Measurements from ENCODE around the gene CGB7. TPM values are rescaled to one million over a fixed set of nuclear protein-coding genes. Genes with fewer than 3 reads are reported as not detected.
"Not testable (repeated sequence)": the region's sequence is repeated elsewhere in the genome, so short reads cannot be mapped to it uniquely, and the experiment has no call there.

Gene CGB7
- total RNA-seq, 1 donor from 2014 or later: 23.1 TPM

- Mint-ChIP-seq H3K9me3 (no peaks in the 10 kb centered on the region), H3K4me3 (no peak overlapping the region), H3K27me3 (ENCODE audit: low read depth) (peaks cover 2% of the 10 kb centered on the region), H3K36me3 (no peaks in the 10 kb centered on the region), H3K27ac (no peak overlapping the region), H3K4me1 (no peaks in the 10 kb centered on the region)
- TF ChIP-seq CTCF (IDR thresholded peaks at IDR 0.05; ENCODE audit: unreplicated experiment): no peak
- no peak for DNase-seq (ENCODE audit: low spot score in 2 of 2, unreplicated experiment in 2 of 2)
Observed at GRCh38 chr19:49042177-49042576, 15.4 kb downstream of the CGB7 start.

- not testable (repeated sequence) for H3K4me1 Mint-ChIP-seq; H3K36me3 Mint-ChIP-seq; DNase-seq (ENCODE audit: low spot score in 2 of 2, unreplicated experiment in 2 of 2); H3K9me3 Mint-ChIP-seq; H3K4me3 Mint-ChIP-seq; H3K27ac Mint-ChIP-seq; H3K27me3 Mint-ChIP-seq (ENCODE audit: low read depth)
Observed at GRCh38 chr19:49039736-49040135, 17.8 kb downstream of the CGB7 start.

- DNase-seq (ENCODE audit: low spot score in 2 of 2, unreplicated experiment in 2 of 2); H3K27me3 Mint-ChIP-seq (ENCODE audit: low read depth); H3K4me1 Mint-ChIP-seq; H3K9me3 Mint-ChIP-seq; H3K36me3 Mint-ChIP-seq; H3K4me3 Mint-ChIP-seq; H3K27ac Mint-ChIP-seq: not testable (repeated sequence)
Observed at GRCh38 chr19:49038557-49039276, 18.8 kb downstream of the CGB7 start.

GRCh38 chr19:49038111-49038510 is 19.4 kb downstream of the CGB7 start:
- H3K4me3 Mint-ChIP-seq; H3K4me1 Mint-ChIP-seq; H3K9me3 Mint-ChIP-seq; H3K27me3 Mint-ChIP-seq (ENCODE audit: low read depth); DNase-seq (ENCODE audit: low spot score in 2 of 2, unreplicated experiment in 2 of 2); H3K36me3 Mint-ChIP-seq; H3K27ac Mint-ChIP-seq: not testable (repeated sequence)

- H3K4me1 Mint-ChIP-seq; H3K9me3 Mint-ChIP-seq; H3K27ac Mint-ChIP-seq; H3K36me3 Mint-ChIP-seq; H3K27me3 Mint-ChIP-seq (ENCODE audit: low read depth); DNase-seq (ENCODE audit: low spot score in 2 of 2, unreplicated experiment in 2 of 2); H3K4me3 Mint-ChIP-seq: not testable (repeated sequence)
- peak; percentile 54 for TF ChIP-seq CTCF (IDR thresholded peaks at IDR 0.05; ENCODE audit: unreplicated experiment)
Observed at GRCh38 chr19:49036815-49037214, 20.7 kb downstream of the CGB7 start, which contains the start of gene CGB1. Gene CGB1, minus strand, starts transcription at chr19:49036895. Its CDS starts 184 bp downstream, at chr19:49036711.

GRCh38 chr19:49031642-49032301 is 25.8 kb downstream of the CGB7 start, which contains the start of gene CGB2:
Gene CGB2, plus strand, starts transcription at chr19:49031890. Its CDS starts 206 bp downstream, at chr19:49032096.
- H3K36me3 Mint-ChIP-seq; H3K9me3 Mint-ChIP-seq; H3K27ac Mint-ChIP-seq; H3K4me3 Mint-ChIP-seq; H3K4me1 Mint-ChIP-seq; DNase-seq (ENCODE audit: low spot score in 2 of 2, unreplicated experiment in 2 of 2): not testable (repeated sequence)
- H3K27me3 Mint-ChIP-seq (ENCODE audit: low read depth): peaks cover 18% of the 10 kb centered on the region
- peak; percentile 36 for TF ChIP-seq CTCF (IDR thresholded peaks at IDR 0.05; ENCODE audit: unreplicated experiment)

- H3K27me3 Mint-ChIP-seq (ENCODE audit: low read depth): peaks cover 17% of the 10 kb centered on the region
- not testable (repeated sequence) for H3K27ac Mint-ChIP-seq; H3K36me3 Mint-ChIP-seq; H3K4me3 Mint-ChIP-seq; H3K9me3 Mint-ChIP-seq; DNase-seq (ENCODE audit: low spot score in 2 of 2, unreplicated experiment in 2 of 2); H3K4me1 Mint-ChIP-seq
Observed at GRCh38 chr19:49030323-49030722, 27.2 kb downstream of the CGB7 start.

- H3K27me3 Mint-ChIP-seq (ENCODE audit: low read depth): peaks cover 16% of the 10 kb centered on the region
- H3K27ac Mint-ChIP-seq; H3K4me1 Mint-ChIP-seq; H3K4me3 Mint-ChIP-seq; H3K9me3 Mint-ChIP-seq; DNase-seq (ENCODE audit: low spot score in 2 of 2, unreplicated experiment in 2 of 2); H3K36me3 Mint-ChIP-seq: not testable (repeated sequence)
Observed at GRCh38 chr19:49029749-49030148, 27.8 kb downstream of the CGB7 start.

- not testable (repeated sequence) for DNase-seq (ENCODE audit: low spot score in 2 of 2, unreplicated experiment in 2 of 2); H3K27ac Mint-ChIP-seq; H3K9me3 Mint-ChIP-seq; H3K36me3 Mint-ChIP-seq; H3K4me1 Mint-ChIP-seq; H3K4me3 Mint-ChIP-seq
- peaks cover 13% of the 10 kb centered on the region for H3K27me3 Mint-ChIP-seq (ENCODE audit: low read depth)
Observed at GRCh38 chr19:49028686-49029085, 28.9 kb downstream of the CGB7 start.

- H3K9me3 Mint-ChIP-seq; DNase-seq (ENCODE audit: low spot score in 2 of 2, unreplicated experiment in 2 of 2); H3K36me3 Mint-ChIP-seq; H3K27ac Mint-ChIP-seq; H3K4me3 Mint-ChIP-seq; H3K4me1 Mint-ChIP-seq: not testable (repeated sequence)
- H3K27me3 Mint-ChIP-seq (ENCODE audit: low read depth): peaks cover 18% of the 10 kb centered on the region
Observed at GRCh38 chr19:49025599-49025998, 31.9 kb downstream of the CGB7 start.

GRCh38 chr19:49025088-49025487 is 32.5 kb downstream of the CGB7 start:
- H3K36me3 Mint-ChIP-seq; H3K4me3 Mint-ChIP-seq; H3K4me1 Mint-ChIP-seq; H3K9me3 Mint-ChIP-seq; DNase-seq (ENCODE audit: low spot score in 2 of 2, unreplicated experiment in 2 of 2); H3K27ac Mint-ChIP-seq: not testable (repeated sequence)
- peaks cover 23% of the 10 kb centered on the region for H3K27me3 Mint-ChIP-seq (ENCODE audit: low read depth)
